ENCODE data around the gene ERBB2. TPM values are rescaled to one million over a fixed set of nuclear protein-coding genes. Genes with fewer than 3 reads are reported as not detected.
A peak's percentile ranks its signal among the peaks of the same experiment; 100 is the strongest.
"Not testable (repeated sequence)": the region's sequence is repeated elsewhere in the genome, so short reads cannot be mapped to it uniquely, and the experiment has no call there.

The ERBB2 gene
- total RNA-seq, 1 experiment from 2014 or later, result 207 TPM

- DNase-seq, result peak; percentile 70
- no peaks in the 10 kb centered on the region for H3K27me3 ChIP-seq (ENCODE audit: control insufficient read depth, insufficient read depth, low read length)
Measured at GRCh38 chr17:39701012-39701783, 1.3 kb downstream of the ERBB2 start.

GRCh38 chr17:39701784-39702422 lies 2.0 kb downstream of the ERBB2 start:
- H3K27me3 ChIP-seq (ENCODE audit: control insufficient read depth, insufficient read depth, low read length), result no peaks in the 10 kb centered on the region
- peak overlapping the region; percentile 95 for H3K4me3 ChIP-seq (ENCODE audit: insufficient read depth, low read depth, low read length)
- DNase-seq, result no peak
- no peaks in the 10 kb centered on the region; the same call in none of the 2 replicates for H3K36me3 ChIP-seq (replicated peaks; ENCODE audit: control insufficient read depth, insufficient read depth, low read length)

More at GRCh38 chr17:39701012-39701783, 1.3 kb downstream of the ERBB2 start:
- no peaks in the 10 kb centered on the region; the same call in none of the 2 replicates for H3K36me3 ChIP-seq (replicated peaks; ENCODE audit: control insufficient read depth, insufficient read depth, low read length)
- H3K4me3 ChIP-seq (ENCODE audit: insufficient read depth, low read depth, low read length), result peak overlapping the region; percentile 95

DNA sequence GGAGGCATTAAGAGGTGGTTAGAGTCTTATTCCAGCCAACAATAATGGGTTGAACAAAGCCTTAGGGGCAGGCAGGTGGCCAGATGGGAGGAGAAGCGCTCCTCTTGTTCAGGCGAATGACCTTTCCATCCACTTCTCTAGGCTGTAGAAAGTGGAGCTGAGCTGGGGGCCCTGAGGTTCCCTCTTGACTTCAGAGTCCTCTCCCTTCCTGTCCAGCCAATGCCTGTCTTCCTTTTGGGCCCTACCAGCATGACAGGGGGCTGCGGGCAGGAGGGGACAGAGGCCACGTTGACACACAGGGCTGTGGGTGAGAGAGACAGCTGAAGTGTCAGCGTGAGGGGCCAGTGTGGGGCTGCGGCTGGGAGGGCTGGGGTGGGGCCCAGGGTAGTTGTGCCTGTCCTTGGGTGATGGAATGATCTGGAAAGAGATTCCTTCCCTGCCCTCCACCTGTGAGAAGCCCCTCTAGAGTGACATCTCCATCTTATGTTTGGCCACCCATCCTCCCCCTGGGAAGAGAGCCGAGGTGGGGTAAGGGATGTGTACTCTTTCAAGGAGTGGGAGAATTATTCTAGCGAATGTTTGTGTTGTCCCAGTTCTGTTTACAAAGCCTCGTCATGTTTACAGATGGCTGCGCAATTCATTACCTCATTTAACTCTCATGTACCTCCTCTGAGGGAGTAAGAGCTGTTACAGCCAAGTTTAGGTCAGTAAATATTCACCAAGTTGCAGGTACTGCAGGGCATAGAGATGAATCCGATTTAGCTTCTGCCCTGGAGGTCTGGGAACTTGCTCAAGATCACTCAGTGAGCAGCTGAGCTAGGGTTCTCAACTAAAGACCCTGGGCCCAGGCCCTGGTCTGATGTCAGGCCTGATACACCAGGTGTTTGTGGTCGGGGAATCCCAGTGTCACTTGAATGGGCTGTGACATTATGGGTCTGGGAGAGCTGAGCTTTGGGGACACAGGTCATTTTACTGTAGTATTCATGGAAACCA lies 3.3 kb downstream of the ERBB2 start:
- no peak for DNase-seq
- no peak overlapping the region for H3K4me3 ChIP-seq (ENCODE audit: insufficient read depth, low read depth, low read length)
- H3K27me3 ChIP-seq (ENCODE audit: control insufficient read depth, insufficient read depth, low read length), result no peaks in the 10 kb centered on the region
- peaks cover 4% of the 10 kb centered on the region for H3K36me3 ChIP-seq (replicated peaks; ENCODE audit: control insufficient read depth, insufficient read depth, low read length)

DNA sequence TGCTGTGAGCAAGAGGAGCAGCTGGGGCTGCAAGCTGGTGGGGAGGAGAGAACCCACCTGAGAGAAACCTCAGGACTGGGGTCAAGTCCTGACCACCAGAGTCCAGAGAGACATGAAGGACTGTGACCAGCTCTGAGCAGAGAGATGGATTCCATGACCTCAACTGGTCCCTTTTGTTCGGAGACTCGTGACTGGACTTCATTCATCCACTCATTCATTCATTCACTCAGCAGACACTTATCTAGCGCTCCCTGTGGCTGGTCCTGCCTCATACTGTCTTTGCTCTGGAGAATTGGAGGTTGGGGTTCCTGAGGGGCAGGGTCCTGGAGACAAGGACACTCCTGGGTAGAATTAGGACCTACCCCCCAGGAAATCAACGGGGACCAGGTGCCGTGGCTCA lies 4.0 kb downstream of the ERBB2 start:
- no peak for DNase-seq
- H3K27me3 ChIP-seq (ENCODE audit: control insufficient read depth, insufficient read depth, low read length), result no peaks in the 10 kb centered on the region

DNA sequence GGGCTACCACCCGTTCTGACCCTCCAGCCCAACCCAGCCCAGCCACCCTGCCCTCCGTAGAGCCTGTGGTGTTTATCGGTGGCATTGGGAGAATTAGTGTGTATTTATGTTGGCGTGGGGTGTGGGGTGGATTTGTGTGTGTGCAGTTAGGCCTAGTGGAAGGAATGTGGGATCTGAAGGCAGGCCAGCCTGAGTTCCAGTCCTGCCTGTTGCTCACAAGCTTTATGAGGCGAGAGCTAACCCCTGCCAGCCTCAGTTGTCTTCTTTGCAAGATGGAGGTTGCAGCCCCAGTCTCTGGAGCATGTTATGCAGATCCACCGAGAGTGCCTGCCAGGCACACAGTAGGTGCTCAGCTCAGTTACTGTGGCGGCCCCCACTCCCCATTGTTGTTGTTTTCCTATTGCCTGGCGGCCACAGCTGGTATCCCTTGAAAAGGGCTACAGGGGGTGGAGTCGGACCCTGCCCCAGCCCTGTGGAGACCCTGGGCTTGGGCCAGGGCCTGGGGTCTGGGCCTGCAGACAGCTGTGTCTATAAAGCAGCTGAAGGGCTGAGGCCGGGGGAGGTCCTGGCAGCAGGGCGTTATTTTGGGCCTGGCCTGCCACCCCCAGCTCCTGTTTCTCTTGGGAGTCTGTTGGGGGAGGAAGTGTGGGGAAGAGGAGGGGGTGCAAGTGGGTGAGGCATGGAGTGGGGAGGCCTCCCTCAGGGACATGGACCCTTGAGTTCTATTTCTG lies 5.1 kb downstream of the ERBB2 start:
- peaks cover 15% of the 10 kb centered on the region for H3K36me3 ChIP-seq (replicated peaks; ENCODE audit: control insufficient read depth, insufficient read depth, low read length)
- H3K4me3 ChIP-seq (ENCODE audit: insufficient read depth, low read depth, low read length), result no peak overlapping the region
- peak; percentile 89 for DNase-seq
- H3K27me3 ChIP-seq (ENCODE audit: control insufficient read depth, insufficient read depth, low read length), result no peaks in the 10 kb centered on the region

More for the DNA sequence above, 4.0 kb downstream of the ERBB2 start:
- peaks cover 11% of the 10 kb centered on the region for H3K36me3 ChIP-seq (replicated peaks; ENCODE audit: control insufficient read depth, insufficient read depth, low read length)
- no peak overlapping the region for H3K4me3 ChIP-seq (ENCODE audit: insufficient read depth, low read depth, low read length)

GRCh38 chr17:39705786-39706348 lies 6.0 kb downstream of the ERBB2 start:
- H3K36me3 ChIP-seq (replicated peaks; ENCODE audit: control insufficient read depth, insufficient read depth, low read length), result peaks cover 19% of the 10 kb centered on the region
- DNase-seq, result no peak
- no peaks in the 10 kb centered on the region for H3K27me3 ChIP-seq (ENCODE audit: control insufficient read depth, insufficient read depth, low read length)
- no peak overlapping the region for H3K4me3 ChIP-seq (ENCODE audit: insufficient read depth, low read depth, low read length)

- Histone ChIP-seq H3K4me3 (ENCODE audit: insufficient read depth, low read depth, low read length) (no peak overlapping the region), H3K27me3 (ENCODE audit: control insufficient read depth, insufficient read depth, low read length) (no peaks in the 10 kb centered on the region), H3K36me3 (replicated peaks; ENCODE audit: control insufficient read depth, insufficient read depth, low read length) (peaks cover 20% of the 10 kb centered on the region)
- DNase-seq, result no peak
Measured at GRCh38 chr17:39706383-39706782, 6.5 kb downstream of the ERBB2 start.

GRCh38 chr17:39706921-39707337 lies 7.1 kb downstream of the ERBB2 start:
- Histone ChIP-seq H3K36me3 (replicated peaks; ENCODE audit: control insufficient read depth, insufficient read depth, low read length) (peaks cover 24% of the 10 kb centered on the region), H3K4me3 (ENCODE audit: insufficient read depth, low read depth, low read length) (no peak overlapping the region), H3K27me3 (ENCODE audit: control insufficient read depth, insufficient read depth, low read length) (no peaks in the 10 kb centered on the region)
- no peak for DNase-seq

DNA sequence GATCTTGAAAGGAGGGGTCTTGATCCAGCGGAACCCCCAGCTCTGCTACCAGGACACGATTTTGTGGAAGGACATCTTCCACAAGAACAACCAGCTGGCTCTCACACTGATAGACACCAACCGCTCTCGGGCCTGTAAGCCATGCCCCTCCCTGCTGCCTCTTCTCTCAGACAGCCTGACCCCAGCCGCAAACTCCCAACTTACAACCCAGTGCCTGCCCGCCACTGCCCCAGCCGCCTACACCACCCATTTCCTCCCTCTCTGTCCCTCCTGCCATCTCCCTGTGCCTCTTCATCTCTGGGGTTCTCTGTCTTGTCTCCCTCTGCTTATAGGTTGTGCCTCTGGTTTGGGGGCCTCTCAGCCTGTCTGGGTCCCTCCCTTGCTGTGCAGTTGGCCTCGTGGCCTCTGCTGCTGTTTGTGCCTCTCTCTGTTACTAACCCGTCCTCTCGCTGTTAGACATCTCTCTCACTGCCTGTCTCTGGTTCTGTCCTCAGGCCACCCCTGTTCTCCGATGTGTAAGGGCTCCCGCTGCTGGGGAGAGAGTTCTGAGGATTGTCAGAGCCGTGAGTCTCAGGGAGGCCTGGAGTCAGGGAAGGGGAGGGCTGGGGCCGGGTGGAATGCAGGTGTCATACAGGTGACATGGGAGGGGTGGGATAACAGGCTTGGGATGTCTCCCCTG lies 9.6 kb downstream of the ERBB2 start:
- H3K27me3 ChIP-seq (ENCODE audit: control insufficient read depth, insufficient read depth, low read length), result no peaks in the 10 kb centered on the region
- DNase-seq, result no peak
- H3K36me3 ChIP-seq (replicated peaks; ENCODE audit: control insufficient read depth, insufficient read depth, low read length), result peaks cover 29% of the 10 kb centered on the region
- no peak overlapping the region for H3K4me3 ChIP-seq (ENCODE audit: insufficient read depth, low read depth, low read length)

DNA sequence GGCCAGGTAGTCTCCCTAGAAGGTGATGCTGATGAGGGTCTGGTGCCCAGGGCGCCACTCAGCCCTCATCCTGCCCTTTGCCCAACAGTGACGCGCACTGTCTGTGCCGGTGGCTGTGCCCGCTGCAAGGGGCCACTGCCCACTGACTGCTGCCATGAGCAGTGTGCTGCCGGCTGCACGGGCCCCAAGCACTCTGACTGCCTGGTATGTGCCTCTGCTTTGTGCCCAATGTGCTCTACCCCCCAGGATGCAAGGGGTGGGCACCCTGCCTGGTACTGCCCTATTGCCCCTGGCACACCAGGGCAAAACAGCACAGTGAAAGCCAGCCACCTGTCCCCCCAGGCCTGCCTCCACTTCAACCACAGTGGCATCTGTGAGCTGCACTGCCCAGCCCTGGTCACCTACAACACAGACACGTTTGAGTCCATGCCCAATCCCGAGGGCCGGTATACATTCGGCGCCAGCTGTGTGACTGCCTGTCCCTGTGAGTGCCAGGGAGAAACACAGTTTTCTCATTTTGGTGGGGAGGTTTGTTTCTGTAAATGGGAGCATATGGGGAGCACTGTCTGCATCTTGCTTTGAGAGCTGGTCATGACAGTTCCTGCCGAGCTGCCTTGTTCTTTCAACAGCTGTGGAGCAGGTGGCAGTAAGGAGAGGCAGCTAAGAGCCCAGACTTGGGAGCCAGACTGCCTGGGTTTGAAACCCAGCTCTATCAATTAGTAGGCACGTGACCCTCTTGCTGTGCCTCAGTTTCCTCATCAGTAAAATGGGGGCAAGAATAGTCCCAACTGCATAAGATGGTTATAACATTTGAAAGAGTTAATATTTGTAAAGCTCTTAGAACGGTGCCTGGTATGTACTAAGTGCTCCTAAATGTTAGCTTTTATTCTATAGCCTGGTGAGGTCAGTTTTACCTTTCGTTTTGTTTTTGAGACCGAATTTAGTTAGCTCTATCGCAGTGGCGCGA lies 10.4 kb downstream of the ERBB2 start:
- no peaks in the 10 kb centered on the region for H3K27me3 ChIP-seq (ENCODE audit: control insufficient read depth, insufficient read depth, low read length)
- peaks cover 30% of the 10 kb centered on the region for H3K36me3 ChIP-seq (replicated peaks; ENCODE audit: control insufficient read depth, insufficient read depth, low read length)
- DNase-seq, result no peak
- H3K4me3 ChIP-seq (ENCODE audit: insufficient read depth, low read depth, low read length), result no peak overlapping the region

- DNase-seq; H3K4me3 ChIP-seq (ENCODE audit: insufficient read depth, low read depth, low read length); H3K27me3 ChIP-seq (ENCODE audit: control insufficient read depth, insufficient read depth, low read length): not testable (repeated sequence)
- H3K36me3 ChIP-seq (replicated peaks; ENCODE audit: control insufficient read depth, insufficient read depth, low read length), result peaks cover 36% of the 10 kb centered on the region
Measured at GRCh38 chr17:39711071-39711470, 11.2 kb downstream of the ERBB2 start.

GRCh38 chr17:39711851-39712250 lies 12.0 kb downstream of the ERBB2 start:
- no peaks in the 10 kb centered on the region for H3K27me3 ChIP-seq (ENCODE audit: control insufficient read depth, insufficient read depth, low read length)
- peaks cover 38% of the 10 kb centered on the region for H3K36me3 ChIP-seq (replicated peaks; ENCODE audit: control insufficient read depth, insufficient read depth, low read length)
- H3K4me3 ChIP-seq (ENCODE audit: insufficient read depth, low read depth, low read length), result no peak overlapping the region
- no peak for DNase-seq

Measured in H7 (cell line).